ENCODE results near the gene FAM111B. TPM values are rescaled to one million over a fixed set of nuclear protein-coding genes. Genes with fewer than 3 reads are reported as not detected.
A peak's percentile ranks its signal among the peaks of the same experiment; 100 is the strongest.
"Not testable (repeated sequence)": the region's sequence is repeated elsewhere in the genome, so short reads cannot be mapped to it uniquely, and the experiment has no call there.

Gene FAM111B
- total and polyA plus RNA-seq, 10 donors: 1.1 to 5.8 (median 3.2) TPM

- TF ChIP-seq POLR2AphosphoS5 (IDR thresholded peaks at IDR 0.05): no peak
- TF ChIP-seq, protein P1, sequence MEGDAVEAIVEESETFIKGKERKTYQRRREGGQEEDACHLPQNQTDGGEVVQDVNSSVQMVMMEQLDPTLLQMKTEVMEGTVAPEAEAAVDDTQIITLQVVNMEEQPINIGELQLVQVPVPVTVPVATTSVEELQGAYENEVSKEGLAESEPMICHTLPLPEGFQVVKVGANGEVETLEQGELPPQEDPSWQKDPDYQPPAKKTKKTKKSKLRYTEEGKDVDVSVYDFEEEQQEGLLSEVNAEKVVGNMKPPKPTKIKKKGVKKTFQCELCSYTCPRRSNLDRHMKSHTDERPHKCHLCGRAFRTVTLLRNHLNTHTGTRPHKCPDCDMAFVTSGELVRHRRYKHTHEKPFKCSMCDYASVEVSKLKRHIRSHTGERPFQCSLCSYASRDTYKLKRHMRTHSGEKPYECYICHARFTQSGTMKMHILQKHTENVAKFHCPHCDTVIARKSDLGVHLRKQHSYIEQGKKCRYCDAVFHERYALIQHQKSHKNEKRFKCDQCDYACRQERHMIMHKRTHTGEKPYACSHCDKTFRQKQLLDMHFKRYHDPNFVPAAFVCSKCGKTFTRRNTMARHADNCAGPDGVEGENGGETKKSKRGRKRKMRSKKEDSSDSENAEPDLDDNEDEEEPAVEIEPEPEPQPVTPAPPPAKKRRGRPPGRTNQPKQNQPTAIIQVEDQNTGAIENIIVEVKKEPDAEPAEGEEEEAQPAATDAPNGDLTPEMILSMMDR (IDR thresholded peaks at IDR 0.05 in 8 of 11, conservative IDR thresholded peaks at IDR 0.05 in 3 of 11): no peak
- TF ChIP-seq POLR2A (IDR thresholded peaks at IDR 0.05): no peak
- 63 to 82% (median 77%) methylated on average over 4 of the region's 4 CpGs for WGBS, 5 donors
- Histone ChIP-seq H3K27ac (peak overlapping the region in 3 of 8 donors; percentile 30 to 61 (median 42)), H3K36me3 (no peaks in the 10 kb centered on the region), H3K4me1 (peaks cover 0 to 8% (median 0%) of the 10 kb centered on the region in 6 donors), H3K27me3 (replicated peaks in 1 of 7) (no peaks in the 10 kb centered on the region), H3K4me3 (no peak overlapping the region), H3K9me3 (no peaks in the 10 kb centered on the region)
- no peak for DNase-seq
- intact Hi-C loops (cut with DNase I; ENCODE audit: low total_unique reads): no loop called here
These were observed 18.9 kb upstream of the FAM111B start for GRCh38 chr11:59088162-59088561.

DNA sequence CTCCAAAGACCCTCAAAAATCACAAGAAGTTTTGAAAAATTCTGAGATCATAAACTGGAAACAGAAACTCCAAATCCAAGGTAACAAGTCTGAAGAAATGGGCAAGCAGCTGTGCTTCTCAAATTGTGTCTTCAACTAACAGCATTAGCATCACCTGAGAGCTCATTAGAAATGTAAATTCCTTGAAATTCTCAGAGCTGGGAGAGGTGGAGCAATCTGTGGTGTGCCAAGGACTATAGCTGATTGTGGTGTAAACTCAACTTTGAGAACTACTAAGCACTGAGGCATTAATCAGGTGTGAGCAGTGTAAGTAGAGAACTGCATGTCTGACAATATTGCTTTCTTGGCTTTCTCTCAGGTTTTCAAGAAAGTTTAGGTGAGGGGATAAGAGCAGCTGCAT is 13.5 kb upstream of the FAM111B start:
- H3K4me1 ChIP-seq: peaks cover 0 to 46% (median 2%) of the 10 kb centered on the region in 6 donors
- H3K27me3 ChIP-seq (replicated peaks in 1 of 7); intact Hi-C loops (cut with DNase I; ENCODE audit: low total_unique reads): not testable (repeated sequence)

GRCh38 chr11:59095225-59095624 is 11.8 kb upstream of the FAM111B start:
- WGBS, 5 donors: 24 to 54% (median 44%) methylated on average over 1 of the region's 1 CpG
- Histone ChIP-seq H3K27ac (peak overlapping the region in 6 of 8 donors; percentile 4 to 63 (median 48)), H3K4me1 (peaks cover 0 to 41% (median 2%) of the 10 kb centered on the region in 6 donors)
- H3K27me3 ChIP-seq (replicated peaks in 1 of 7); H3K9me3 ChIP-seq; DNase-seq; intact Hi-C loops (cut with DNase I; ENCODE audit: low total_unique reads); H3K4me3 ChIP-seq; H3K36me3 ChIP-seq: not testable (repeated sequence)

More for the DNA sequence above, 13.5 kb upstream of the FAM111B start:
- H3K27ac ChIP-seq, H3K9me3 ChIP-seq, DNase-seq, H3K4me3 ChIP-seq, H3K36me3 ChIP-seq: not testable (repeated sequence)

- H3K4me3 ChIP-seq; intact Hi-C loops (cut with DNase I; ENCODE audit: low total_unique reads); H3K36me3 ChIP-seq; H3K27me3 ChIP-seq (replicated peaks in 1 of 7); DNase-seq; H3K9me3 ChIP-seq: not testable (repeated sequence)
- Histone ChIP-seq H3K27ac (peak overlapping the region in 6 of 8 donors; percentile 14 to 63 (median 48)), H3K4me1 (peaks cover 0 to 46% (median 4%) of the 10 kb centered on the region in 6 donors)
- 69 to 86% (median 76%) methylated on average over 5 of the region's 5 CpGs for WGBS, 5 donors
These were observed 11.0 kb upstream of the FAM111B start for GRCh38 chr11:59095972-59096575.

- Histone ChIP-seq H3K4me3 (no peak overlapping the region), H3K4me1 (peaks cover 0 to 57% (median 10%) of the 10 kb centered on the region in 6 donors), H3K9me3 (no peaks in the 10 kb centered on the region), H3K27ac (peak overlapping the region in 4 of 8 donors; percentile 38 to 59 (median 42)), H3K36me3 (no peaks in the 10 kb centered on the region), H3K27me3 (replicated peaks in 1 of 7) (peaks cover 0 to 8% (median 0%) of the 10 kb centered on the region in 7 donors)
- TF ChIP-seq, protein P1 (IDR thresholded peaks at IDR 0.05 in 8 of 11, conservative IDR thresholded peaks at IDR 0.05 in 3 of 11): peak; percentile 25 to 74 (median 64)
- no peak for TF ChIP-seq POLR2A (IDR thresholded peaks at IDR 0.05)
- intact Hi-C loops (cut with DNase I; ENCODE audit: low total_unique reads): no loop called here
- DNase-seq: peak; percentile 79
- 86 to 99% (median 89%) methylated on average over 5 of the region's 5 CpGs for WGBS, 5 donors
These were observed 9.8 kb upstream of the FAM111B start for GRCh38 chr11:59097113-59097708.

All from spleen (tissue), 11 donors.